ENCODE measurements around the gene SLC22A31. TPM values are rescaled to one million over a fixed set of nuclear protein-coding genes. Genes with fewer than 3 reads are reported as not detected.
"Not testable (repeated sequence)": the region's sequence is repeated elsewhere in the genome, so short reads cannot be mapped to it uniquely, and the experiment has no call there.

SLC22A31 gene
- total and polyA plus RNA-seq, 12 donors: 0.20 to 0.36 TPM; not detected in 10

DNA sequence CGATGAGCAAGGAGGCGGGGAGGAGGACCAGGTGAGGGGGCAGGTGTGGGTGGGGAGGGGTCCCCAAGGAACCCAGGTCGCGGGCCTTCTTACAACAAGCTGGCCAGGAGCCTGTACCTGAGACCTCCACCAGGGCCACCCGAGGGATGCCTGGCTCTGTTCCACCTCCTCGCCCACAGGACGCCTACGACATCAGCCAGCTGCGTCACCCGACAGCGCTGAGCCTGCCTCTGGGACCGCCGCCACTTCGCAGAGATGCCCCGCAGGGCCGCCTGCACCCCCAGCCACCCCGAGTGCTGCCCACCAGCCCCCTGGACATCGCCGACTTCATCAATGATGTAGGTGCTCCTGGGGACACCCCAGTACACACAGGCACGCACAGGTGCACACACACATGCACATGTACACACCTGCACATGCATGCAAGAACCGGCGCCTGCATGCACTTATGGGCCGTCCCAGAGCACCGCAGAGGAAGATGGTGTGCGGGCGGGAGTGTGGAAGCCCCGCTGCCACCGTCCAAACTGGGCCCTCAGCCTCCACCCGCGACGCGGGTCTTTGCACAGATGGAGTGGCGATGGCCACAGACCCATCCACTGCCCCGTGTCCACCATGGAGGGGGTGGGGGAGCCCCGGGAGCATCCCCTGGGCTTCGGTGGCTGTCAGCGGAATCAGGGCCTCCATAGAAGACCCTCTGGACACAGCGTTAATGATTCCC, 6.6 kb downstream of the SLC22A31 start:
- no peak for DNase-seq
- 73% methylated on average over 28 to 38 of the region's 38 CpGs for WGBS, 2 donors
- no peaks in the 10 kb centered on the region for H3K9me3 ChIP-seq
- H3K27ac ChIP-seq: no peak overlapping the region
- ATAC-seq: peak in 2 of 8 donors; percentile 4 to 10
- TF ChIP-seq, protein P1, sequence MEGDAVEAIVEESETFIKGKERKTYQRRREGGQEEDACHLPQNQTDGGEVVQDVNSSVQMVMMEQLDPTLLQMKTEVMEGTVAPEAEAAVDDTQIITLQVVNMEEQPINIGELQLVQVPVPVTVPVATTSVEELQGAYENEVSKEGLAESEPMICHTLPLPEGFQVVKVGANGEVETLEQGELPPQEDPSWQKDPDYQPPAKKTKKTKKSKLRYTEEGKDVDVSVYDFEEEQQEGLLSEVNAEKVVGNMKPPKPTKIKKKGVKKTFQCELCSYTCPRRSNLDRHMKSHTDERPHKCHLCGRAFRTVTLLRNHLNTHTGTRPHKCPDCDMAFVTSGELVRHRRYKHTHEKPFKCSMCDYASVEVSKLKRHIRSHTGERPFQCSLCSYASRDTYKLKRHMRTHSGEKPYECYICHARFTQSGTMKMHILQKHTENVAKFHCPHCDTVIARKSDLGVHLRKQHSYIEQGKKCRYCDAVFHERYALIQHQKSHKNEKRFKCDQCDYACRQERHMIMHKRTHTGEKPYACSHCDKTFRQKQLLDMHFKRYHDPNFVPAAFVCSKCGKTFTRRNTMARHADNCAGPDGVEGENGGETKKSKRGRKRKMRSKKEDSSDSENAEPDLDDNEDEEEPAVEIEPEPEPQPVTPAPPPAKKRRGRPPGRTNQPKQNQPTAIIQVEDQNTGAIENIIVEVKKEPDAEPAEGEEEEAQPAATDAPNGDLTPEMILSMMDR (IDR thresholded peaks at IDR 0.05): no peak
- H3K4me1 ChIP-seq: peaks cover 0 to 12% (median 8%) of the 10 kb centered on the region in 9 donors
- H3K4me3 ChIP-seq: no peak overlapping the region
- peaks cover 9 to 36% (median 12%) of the 10 kb centered on the region in 7 donors for H3K27me3 ChIP-seq
- intact Hi-C loops (cut with DNase I): no loop called here
- no peaks in the 10 kb centered on the region for H3K36me3 ChIP-seq

DNA sequence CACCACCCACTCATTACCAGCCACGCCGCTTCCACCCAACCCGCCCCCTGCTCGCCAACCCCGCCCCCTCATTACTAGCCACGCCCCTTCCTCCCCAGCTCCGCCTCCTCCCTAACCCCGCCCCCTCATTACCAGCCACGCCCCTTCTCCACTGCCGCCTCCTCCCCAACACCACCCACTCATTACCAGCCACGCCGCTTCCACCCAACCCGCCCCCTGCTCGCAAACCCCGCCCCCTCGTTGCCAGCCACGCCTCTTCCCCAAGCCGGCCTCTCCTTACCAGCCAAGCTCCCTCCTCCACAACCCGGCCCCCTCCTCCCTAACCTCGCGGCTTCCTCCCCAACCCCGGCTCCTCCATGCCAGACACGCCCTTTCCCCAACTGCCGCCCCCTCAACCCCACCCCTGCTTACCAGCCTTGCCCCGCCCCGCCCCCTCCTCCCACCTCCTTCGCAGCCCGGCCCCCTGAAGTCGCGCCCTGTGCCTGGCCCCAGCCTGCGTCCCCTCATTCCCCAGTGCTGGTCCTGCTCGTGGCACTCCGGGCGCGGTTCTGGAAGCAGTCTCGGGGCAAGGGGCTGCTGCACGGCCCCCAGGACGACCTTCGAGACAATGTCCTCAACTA, 7.3 kb downstream of the SLC22A31 start:
- TF ChIP-seq, protein P1 (IDR thresholded peaks at IDR 0.05): no peak
- H3K4me3 ChIP-seq: no peak overlapping the region
- H3K9me3 ChIP-seq: no peaks in the 10 kb centered on the region
- DNase-seq: peak; percentile 46 to 72
- 9 to 13% methylated on average over 36 to 39 of the region's 39 CpGs for WGBS, 2 donors
- intact Hi-C loops (cut with DNase I): no loop called here
- H3K36me3 ChIP-seq: no peaks in the 10 kb centered on the region
- peaks cover 2 to 29% (median 6%) of the 10 kb centered on the region in 7 donors for H3K27me3 ChIP-seq
- no peak overlapping the region for H3K27ac ChIP-seq
- peak in 7 of 8 donors; percentile 40 to 63 (median 59) for ATAC-seq
- H3K4me1 ChIP-seq: peaks cover 0 to 12% (median 8%) of the 10 kb centered on the region in 9 donors

- WGBS, 2 donors: 1 to 4% methylated on average over 47 to 62 of the region's 63 CpGs
- intact Hi-C loops (cut with DNase I); H3K27ac ChIP-seq; H3K36me3 ChIP-seq; H3K9me3 ChIP-seq: not testable (repeated sequence)
- H3K27me3 ChIP-seq: peaks cover 0 to 24% (median 0%) of the 10 kb centered on the region in 7 donors
- DNase-seq (peak; percentile 73 to 76), ATAC-seq (peak; percentile 27 to 72 (median 54))
- peaks cover 0 to 12% (median 8%) of the 10 kb centered on the region in 9 donors for H3K4me1 ChIP-seq
- peak overlapping the region; percentile 29 to 57 (median 45) for H3K4me3 ChIP-seq
Observed at GRCh38 chr16:89192186-89192955, 8.0 kb downstream of the SLC22A31 start.

DNA sequence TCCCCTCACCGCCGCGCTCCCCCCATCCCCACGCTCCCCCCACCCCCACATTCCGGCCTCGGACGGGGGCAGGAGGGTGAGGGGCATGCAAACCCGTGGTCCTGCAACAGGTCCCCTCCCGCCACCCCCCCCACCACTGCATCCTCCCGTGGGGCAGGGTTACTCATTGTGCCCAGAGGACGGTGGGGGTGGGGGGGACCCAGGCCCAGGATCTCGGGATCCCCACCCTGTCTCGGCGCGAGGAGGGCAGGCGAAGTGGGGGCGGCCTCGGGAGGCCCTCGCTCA, 8.5 kb downstream of the SLC22A31 start:
- 2 to 3% methylated on average over 13 to 19 of the region's 19 CpGs for WGBS, 2 donors
- DNase-seq (no peak), ATAC-seq (peak in 2 of 8 donors; percentile 5 to 9)
- TF ChIP-seq, protein P1 (IDR thresholded peaks at IDR 0.05): no peak
- H3K27me3 ChIP-seq: peaks cover 0 to 24% (median 0%) of the 10 kb centered on the region in 7 donors
- H3K4me1 ChIP-seq: peaks cover 0 to 12% (median 8%) of the 10 kb centered on the region in 9 donors
- H3K9me3 ChIP-seq: no peaks in the 10 kb centered on the region
- no peak overlapping the region for H3K27ac ChIP-seq
- peak overlapping the region; percentile 29 to 57 (median 45) for H3K4me3 ChIP-seq
- no peaks in the 10 kb centered on the region for H3K36me3 ChIP-seq
- intact Hi-C loops (cut with DNase I): no loop called here
